Measurements from ENCODE around the gene MTMR3.

GRCh38 chr22:29983296-29983917 lies 100.4 kb downstream of the MTMR3 start:
- TF ChIP-seq CTCF (IDR thresholded peaks at IDR 0.05) (no peak), POLR2A (IDR thresholded peaks at IDR 0.05; ENCODE audit: low read depth) (no peak), EP300 (IDR thresholded peaks at IDR 0.05) (no peak)

Measured in esophagus muscularis mucosa (tissue), 4 donors.